Measurements from ENCODE around the gene GNA14. TPM values are rescaled to one million over a fixed set of nuclear protein-coding genes. Genes with fewer than 3 reads are reported as not detected.

GNA14 gene
- total RNA-seq, 1 donor from 2014 or later: 0.22 TPM

GRCh38 chr9:77543131-77543822 lies 104.8 kb downstream of the GNA14 start:
- H3K27ac Mint-ChIP-seq (ENCODE audit: unreplicated experiment): no peak overlapping the region
- no peak for DNase-seq (ENCODE audit: low spot score)
- peaks cover 35% of the 10 kb centered on the region for H3K9me3 Mint-ChIP-seq (ENCODE audit: low read depth)
- peaks cover 11% of the 10 kb centered on the region for H3K4me1 Mint-ChIP-seq (ENCODE audit: low read depth)
- TF ChIP-seq CTCF (IDR thresholded peaks at IDR 0.05): no peak
- H3K4me3 Mint-ChIP-seq (ENCODE audit: unreplicated experiment): no peak overlapping the region
- no peaks in the 10 kb centered on the region for H3K27me3 Mint-ChIP-seq (ENCODE audit: low read depth)
- peaks cover 10% of the 10 kb centered on the region for H3K36me3 Mint-ChIP-seq (ENCODE audit: low read depth)

DNA sequence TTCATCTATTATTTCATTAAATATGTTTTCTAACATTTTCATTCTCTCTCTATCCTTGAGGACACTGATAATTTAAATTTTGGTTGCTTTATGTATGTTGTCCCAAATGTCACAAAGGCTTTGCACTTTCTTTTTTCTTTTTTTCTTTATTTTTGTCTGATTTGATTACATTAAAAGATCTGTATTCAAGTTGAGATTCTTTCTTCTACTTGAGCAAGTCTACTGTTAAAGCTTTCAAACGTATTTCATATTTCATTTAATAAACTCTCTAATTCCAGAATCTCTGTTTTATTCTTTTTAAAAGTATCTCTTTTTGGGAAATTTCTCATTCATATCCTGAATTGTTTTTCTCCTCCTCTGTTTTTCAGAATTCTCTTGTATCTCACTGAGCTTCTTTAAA lies 106.5 kb downstream of the GNA14 start:
- H3K27ac Mint-ChIP-seq (ENCODE audit: unreplicated experiment): no peak overlapping the region
- DNase-seq (ENCODE audit: low spot score): no peak

GRCh38 chr9:77541055-77541454 lies 107.1 kb downstream of the GNA14 start:
- no peak overlapping the region for H3K27ac Mint-ChIP-seq (ENCODE audit: unreplicated experiment)
- no peaks in the 10 kb centered on the region for H3K27me3 Mint-ChIP-seq (ENCODE audit: low read depth)
- H3K4me1 Mint-ChIP-seq (ENCODE audit: low read depth): peaks cover 6% of the 10 kb centered on the region
- no peak overlapping the region for H3K4me3 Mint-ChIP-seq (ENCODE audit: unreplicated experiment)
- no peak for TF ChIP-seq CTCF (IDR thresholded peaks at IDR 0.05)
- H3K36me3 Mint-ChIP-seq (ENCODE audit: low read depth): peaks cover 10% of the 10 kb centered on the region
- H3K9me3 Mint-ChIP-seq (ENCODE audit: low read depth): peaks cover 31% of the 10 kb centered on the region
- no peak for DNase-seq (ENCODE audit: low spot score)

More for the DNA sequence above, 106.5 kb downstream of the GNA14 start:
- Mint-ChIP-seq H3K36me3 (ENCODE audit: low read depth) (peaks cover 10% of the 10 kb centered on the region), H3K4me3 (ENCODE audit: unreplicated experiment) (no peak overlapping the region), H3K27me3 (ENCODE audit: low read depth) (no peaks in the 10 kb centered on the region), H3K4me1 (ENCODE audit: low read depth) (peaks cover 11% of the 10 kb centered on the region), H3K9me3 (ENCODE audit: low read depth) (peaks cover 35% of the 10 kb centered on the region)
- no peak for TF ChIP-seq CTCF (IDR thresholded peaks at IDR 0.05)

GRCh38 chr9:77534376-77535057 lies 113.6 kb downstream of the GNA14 start:
- no peaks in the 10 kb centered on the region for H3K27me3 Mint-ChIP-seq (ENCODE audit: low read depth)
- H3K9me3 Mint-ChIP-seq (ENCODE audit: low read depth): peaks cover 7% of the 10 kb centered on the region
- H3K27ac Mint-ChIP-seq (ENCODE audit: unreplicated experiment): no peak overlapping the region
- TF ChIP-seq CTCF (IDR thresholded peaks at IDR 0.05): no peak
- peaks cover 1% of the 10 kb centered on the region for H3K36me3 Mint-ChIP-seq (ENCODE audit: low read depth)
- no peaks in the 10 kb centered on the region for H3K4me1 Mint-ChIP-seq (ENCODE audit: low read depth)
- H3K4me3 Mint-ChIP-seq (ENCODE audit: unreplicated experiment): no peak overlapping the region
- DNase-seq (ENCODE audit: low spot score): no peak

DNA sequence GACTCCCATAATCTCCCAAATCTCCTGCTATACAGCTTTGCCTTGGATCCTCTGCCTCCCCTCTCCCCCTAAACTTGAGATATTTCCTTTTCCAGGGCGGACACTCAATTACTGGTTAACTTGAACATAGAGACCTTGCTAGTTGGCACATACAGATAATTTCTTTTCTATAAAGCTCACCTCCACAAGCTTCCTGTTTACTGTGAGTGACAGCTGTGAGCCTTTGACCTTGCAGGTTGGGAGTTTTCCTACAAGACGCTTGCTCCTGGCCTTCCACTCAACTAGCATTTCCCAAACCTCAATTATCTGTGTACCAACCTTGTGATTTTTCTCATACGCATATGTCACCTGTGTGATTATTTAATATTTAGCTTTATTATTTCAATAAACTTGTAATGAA lies 114.5 kb downstream of the GNA14 start:
- Mint-ChIP-seq H3K4me3 (ENCODE audit: unreplicated experiment) (no peak overlapping the region), H3K4me1 (ENCODE audit: low read depth) (no peaks in the 10 kb centered on the region), H3K36me3 (ENCODE audit: low read depth) (peaks cover 1% of the 10 kb centered on the region), H3K27ac (ENCODE audit: unreplicated experiment) (no peak overlapping the region), H3K27me3 (ENCODE audit: low read depth) (no peaks in the 10 kb centered on the region), H3K9me3 (ENCODE audit: low read depth) (peaks cover 3% of the 10 kb centered on the region)
- no peak for DNase-seq (ENCODE audit: low spot score)
- TF ChIP-seq CTCF (IDR thresholded peaks at IDR 0.05): no peak

Measured in chondrocyte (in vitro differentiated cells).